Measurements from ENCODE around the gene ZBTB46.

DNA sequence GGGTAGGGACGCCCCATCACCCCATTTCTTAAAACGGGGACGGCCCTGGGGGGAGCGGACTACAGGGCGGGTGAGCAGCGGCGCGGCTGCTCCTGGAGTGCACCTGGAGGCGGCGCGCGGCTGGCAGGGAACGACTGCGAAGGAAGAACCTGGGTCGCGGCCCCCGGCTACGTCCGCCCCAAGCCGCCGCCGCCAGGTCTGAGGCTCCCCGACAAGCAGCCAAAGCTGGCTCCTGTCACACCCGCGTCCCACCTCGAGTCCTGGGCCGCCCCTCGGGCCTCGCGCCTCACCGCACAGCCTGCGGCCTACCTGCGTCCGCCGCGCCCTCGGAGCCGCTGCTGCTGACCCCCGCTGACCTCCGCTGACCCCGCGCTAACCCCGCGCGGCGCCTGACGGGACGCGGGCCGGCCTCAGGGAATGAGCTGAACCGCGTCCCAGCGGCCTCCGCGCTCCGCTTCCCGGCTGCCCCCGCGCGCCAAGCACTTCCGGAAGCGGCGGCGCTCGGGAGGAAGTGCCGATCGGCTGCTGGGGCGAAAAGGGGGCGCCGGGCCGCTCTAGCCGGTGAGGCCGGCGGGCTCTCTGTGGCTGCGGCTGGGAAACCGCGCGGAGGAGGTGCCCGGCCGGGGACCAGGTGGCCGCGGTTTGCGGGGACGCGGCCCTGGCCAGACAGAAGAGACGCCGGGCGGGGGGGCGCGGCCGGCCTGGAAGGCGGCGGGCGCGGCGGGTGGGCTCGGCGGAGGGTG, 123.3 kb downstream of the ZBTB46 start, which contains the start of the genes ARFRP1 and ZGPAT:
- TF ChIP-seq, protein P1, sequence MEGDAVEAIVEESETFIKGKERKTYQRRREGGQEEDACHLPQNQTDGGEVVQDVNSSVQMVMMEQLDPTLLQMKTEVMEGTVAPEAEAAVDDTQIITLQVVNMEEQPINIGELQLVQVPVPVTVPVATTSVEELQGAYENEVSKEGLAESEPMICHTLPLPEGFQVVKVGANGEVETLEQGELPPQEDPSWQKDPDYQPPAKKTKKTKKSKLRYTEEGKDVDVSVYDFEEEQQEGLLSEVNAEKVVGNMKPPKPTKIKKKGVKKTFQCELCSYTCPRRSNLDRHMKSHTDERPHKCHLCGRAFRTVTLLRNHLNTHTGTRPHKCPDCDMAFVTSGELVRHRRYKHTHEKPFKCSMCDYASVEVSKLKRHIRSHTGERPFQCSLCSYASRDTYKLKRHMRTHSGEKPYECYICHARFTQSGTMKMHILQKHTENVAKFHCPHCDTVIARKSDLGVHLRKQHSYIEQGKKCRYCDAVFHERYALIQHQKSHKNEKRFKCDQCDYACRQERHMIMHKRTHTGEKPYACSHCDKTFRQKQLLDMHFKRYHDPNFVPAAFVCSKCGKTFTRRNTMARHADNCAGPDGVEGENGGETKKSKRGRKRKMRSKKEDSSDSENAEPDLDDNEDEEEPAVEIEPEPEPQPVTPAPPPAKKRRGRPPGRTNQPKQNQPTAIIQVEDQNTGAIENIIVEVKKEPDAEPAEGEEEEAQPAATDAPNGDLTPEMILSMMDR (conservative IDR thresholded peaks at IDR 0.05) = no peak
- TF ChIP-seq EZH2 (IDR thresholded peaks at IDR 0.05; ENCODE audit: low read depth) = no peak
